Choroid plexus epithelial cell (primary cell): Measurements from ENCODE around the gene ADAM12.

ENCODE experiments used
- DNase-seq: peaks from one replicate; pipeline ENCODE4 v3.0.0-alpha.2; 2010; ENCODE audit warnings: low read depth
- H3K4me3 ChIP-seq: 2 replicates; pipeline ENCODE4 v1.5.1; 2011; ENCODE audit warnings: low read depth, mild to moderate bottlenecking, control low read depth, low read length, moderate library complexity
- TF ChIP-seq, protein P1 (sequence below): conservative IDR thresholded peaks from 2 replicates; pipeline ENCODE4 v1.5.1; 2011; ENCODE audit warnings: low read depth, mild to moderate bottlenecking, control low read depth, inconsistent platforms, low read length, moderate library complexity

The ADAM12 gene

GRCh38 chr10:126160971-126161630 lies 227.2 kb downstream of the ADAM12 start:
- TF ChIP-seq, protein P1, sequence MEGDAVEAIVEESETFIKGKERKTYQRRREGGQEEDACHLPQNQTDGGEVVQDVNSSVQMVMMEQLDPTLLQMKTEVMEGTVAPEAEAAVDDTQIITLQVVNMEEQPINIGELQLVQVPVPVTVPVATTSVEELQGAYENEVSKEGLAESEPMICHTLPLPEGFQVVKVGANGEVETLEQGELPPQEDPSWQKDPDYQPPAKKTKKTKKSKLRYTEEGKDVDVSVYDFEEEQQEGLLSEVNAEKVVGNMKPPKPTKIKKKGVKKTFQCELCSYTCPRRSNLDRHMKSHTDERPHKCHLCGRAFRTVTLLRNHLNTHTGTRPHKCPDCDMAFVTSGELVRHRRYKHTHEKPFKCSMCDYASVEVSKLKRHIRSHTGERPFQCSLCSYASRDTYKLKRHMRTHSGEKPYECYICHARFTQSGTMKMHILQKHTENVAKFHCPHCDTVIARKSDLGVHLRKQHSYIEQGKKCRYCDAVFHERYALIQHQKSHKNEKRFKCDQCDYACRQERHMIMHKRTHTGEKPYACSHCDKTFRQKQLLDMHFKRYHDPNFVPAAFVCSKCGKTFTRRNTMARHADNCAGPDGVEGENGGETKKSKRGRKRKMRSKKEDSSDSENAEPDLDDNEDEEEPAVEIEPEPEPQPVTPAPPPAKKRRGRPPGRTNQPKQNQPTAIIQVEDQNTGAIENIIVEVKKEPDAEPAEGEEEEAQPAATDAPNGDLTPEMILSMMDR = peak; percentile 71
- H3K4me3 ChIP-seq = no peak overlapping the region
- DNase-seq = peak; percentile 72

DNA sequence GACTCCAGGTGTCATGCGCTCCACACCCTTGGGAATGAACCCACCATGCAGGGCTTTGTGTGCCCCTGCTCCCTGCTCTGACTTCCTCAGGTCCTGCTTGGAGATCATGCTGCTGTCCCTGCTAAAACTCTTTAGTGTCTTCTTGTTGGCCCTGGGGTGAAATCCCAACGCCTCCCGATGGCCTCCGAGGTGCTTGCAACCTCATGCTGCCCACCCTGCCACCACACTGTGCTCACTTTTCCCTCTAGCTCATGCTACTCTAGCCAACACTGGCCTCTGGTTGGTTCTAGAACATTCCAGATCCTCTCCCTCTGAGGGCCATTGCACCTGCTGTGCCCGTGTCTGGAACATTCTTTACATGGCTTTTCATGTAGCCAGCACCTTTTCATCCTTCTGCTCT lies 227.7 kb downstream of the ADAM12 start:
- no peak overlapping the region for H3K4me3 ChIP-seq
- no peak for DNase-seq
- TF ChIP-seq, protein P1 = no peak

- H3K4me3 ChIP-seq = no peak overlapping the region
- no peak for DNase-seq
- TF ChIP-seq, protein P1 = no peak
These were observed 230.0 kb downstream of the ADAM12 start for GRCh38 chr10:126158133-126158892.

DNA sequence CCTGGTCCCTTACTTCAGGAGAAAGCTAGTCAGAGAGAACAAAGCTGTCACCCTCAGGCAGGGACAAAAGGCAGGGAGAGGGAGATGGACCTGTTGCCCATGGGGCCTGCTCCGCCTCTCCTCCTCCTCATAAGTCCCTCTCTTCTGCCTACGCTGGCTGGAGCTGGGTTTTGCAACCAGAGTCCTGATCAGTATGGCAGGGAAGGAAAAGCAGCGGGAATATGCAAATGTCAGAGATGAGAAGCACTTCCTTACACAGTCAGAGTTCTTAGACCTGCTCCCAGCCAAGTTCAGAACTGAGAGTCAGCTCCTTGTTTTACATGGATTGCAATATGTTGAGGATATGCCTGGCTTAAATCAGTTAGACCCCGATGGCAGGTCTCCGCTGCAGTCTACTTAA lies 231.1 kb downstream of the ADAM12 start:
- TF ChIP-seq, protein P1 = no peak
- H3K4me3 ChIP-seq = no peak overlapping the region
- peak; percentile 22 for DNase-seq

- H3K4me3 ChIP-seq = no peak overlapping the region
- DNase-seq = no peak
- TF ChIP-seq, protein P1 = no peak
These were observed 231.8 kb downstream of the ADAM12 start for GRCh38 chr10:126156503-126156902.

- DNase-seq = no peak
- TF ChIP-seq, protein P1 = no peak
- no peak overlapping the region for H3K4me3 ChIP-seq
These were observed 232.3 kb downstream of the ADAM12 start for GRCh38 chr10:126156012-126156411.
